T-helper 17 cell (primary cell): ENCODE results near the gene GJA4. TPM values are rescaled to one million over a fixed set of nuclear protein-coding genes. Genes with fewer than 3 reads are reported as not detected.
A peak's percentile ranks its signal among the peaks of the same experiment; 100 is the strongest.
"Not testable (repeated sequence)": the region's sequence is repeated elsewhere in the genome, so short reads cannot be mapped to it uniquely, and the experiment has no call there.

ENCODE experiments used
- ATAC-seq: fragments of 150-1000 bp; cut with Tn5 transposase; 2 replicates; pipeline ENCODE4 v1.10.0; 2021; ENCODE audit warnings: mild to moderate bottlenecking, moderate library complexity
- DNase-seq, 3 donors: peaks; one replicate each; pipeline versions ENCODE4 v3.0.0 to v3.0.0-alpha.2; 2020 to 2021
- H3K9me3 ChIP-seq: one replicate; pipeline ENCODE4 v1.7.0; 2013; ENCODE audit warnings: low read length, mild to moderate bottlenecking; ENCODE audit not compliant: control insufficient read depth, poor library complexity, severe bottlenecking
- H3K27ac Mint-ChIP-seq: one replicate; pipeline ENCODE4 v1.8.0; 2022; ENCODE audit warnings: mild to moderate bottlenecking, moderate library complexity, mixed read lengths
- H3K27me3 Mint-ChIP-seq: one replicate; pipeline ENCODE4 v1.8.0; 2022; ENCODE audit warnings: mixed read lengths
- H3K36me3 Mint-ChIP-seq: one replicate; pipeline ENCODE4 v1.8.0; 2022; ENCODE audit warnings: low read depth, mixed read lengths
- H3K4me1 Mint-ChIP-seq: one replicate; pipeline ENCODE4 v1.8.0; 2022; ENCODE audit warnings: mild to moderate bottlenecking, mixed read lengths
- H3K4me3 Mint-ChIP-seq: one replicate; pipeline ENCODE4 v1.8.0; 2022; ENCODE audit warnings: mild to moderate bottlenecking, moderate library complexity, mixed read lengths
- total RNA-seq, 4 donors: library from RNA in 2 of 4; stranded (reverse) in 2 of 4; gene quantifications; one replicate each; pipeline ENCODE4 v1.2.3 and lab custom pipeline; 2022 to 2026

Gene GJA4
- total RNA-seq, 2 donors from 2014 or later = 0.55 TPM; not detected in 1

- Mint-ChIP-seq H3K4me1 (peaks cover 2% of the 10 kb centered on the region), H3K27me3 (no peaks in the 10 kb centered on the region)
Measured at GRCh38 chr1:34816778-34817177, 24.0 kb downstream of the GJA4 start.

GRCh38 chr1:34818862-34819261, 26.1 kb downstream of the GJA4 start:
- H3K9me3 ChIP-seq, H3K27me3 Mint-ChIP-seq, DNase-seq, H3K4me3 Mint-ChIP-seq, H3K27ac Mint-ChIP-seq, H3K4me1 Mint-ChIP-seq, ATAC-seq, H3K36me3 Mint-ChIP-seq: not testable (repeated sequence)

More at GRCh38 chr1:34816778-34817177, 24.0 kb downstream of the GJA4 start:
- H3K9me3 ChIP-seq = no peaks in the 10 kb centered on the region
- DNase-seq (no peak), ATAC-seq (no peak)
- no peak overlapping the region for H3K4me3 Mint-ChIP-seq
- peaks cover 3% of the 10 kb centered on the region for H3K36me3 Mint-ChIP-seq
- no peak overlapping the region for H3K27ac Mint-ChIP-seq

- Mint-ChIP-seq H3K27me3 (no peaks in the 10 kb centered on the region), H3K4me3 (no peak overlapping the region), H3K36me3 (no peaks in the 10 kb centered on the region), H3K27ac (no peak overlapping the region), H3K4me1 (peaks cover 2% of the 10 kb centered on the region)
- DNase-seq (no peak), ATAC-seq (no peak)
- H3K9me3 ChIP-seq = no peaks in the 10 kb centered on the region
Measured at GRCh38 chr1:34822202-34822601, 29.4 kb downstream of the GJA4 start.

- no peaks in the 10 kb centered on the region for H3K27me3 Mint-ChIP-seq
- DNase-seq (no peak), ATAC-seq (no peak)
- H3K36me3 Mint-ChIP-seq = no peaks in the 10 kb centered on the region
- no peaks in the 10 kb centered on the region for H3K9me3 ChIP-seq
- no peak overlapping the region for H3K4me3 Mint-ChIP-seq
- H3K27ac Mint-ChIP-seq = no peak overlapping the region
- H3K4me1 Mint-ChIP-seq = peaks cover 8% of the 10 kb centered on the region
Measured at GRCh38 chr1:34824817-34825454, 32.1 kb downstream of the GJA4 start.

DNA sequence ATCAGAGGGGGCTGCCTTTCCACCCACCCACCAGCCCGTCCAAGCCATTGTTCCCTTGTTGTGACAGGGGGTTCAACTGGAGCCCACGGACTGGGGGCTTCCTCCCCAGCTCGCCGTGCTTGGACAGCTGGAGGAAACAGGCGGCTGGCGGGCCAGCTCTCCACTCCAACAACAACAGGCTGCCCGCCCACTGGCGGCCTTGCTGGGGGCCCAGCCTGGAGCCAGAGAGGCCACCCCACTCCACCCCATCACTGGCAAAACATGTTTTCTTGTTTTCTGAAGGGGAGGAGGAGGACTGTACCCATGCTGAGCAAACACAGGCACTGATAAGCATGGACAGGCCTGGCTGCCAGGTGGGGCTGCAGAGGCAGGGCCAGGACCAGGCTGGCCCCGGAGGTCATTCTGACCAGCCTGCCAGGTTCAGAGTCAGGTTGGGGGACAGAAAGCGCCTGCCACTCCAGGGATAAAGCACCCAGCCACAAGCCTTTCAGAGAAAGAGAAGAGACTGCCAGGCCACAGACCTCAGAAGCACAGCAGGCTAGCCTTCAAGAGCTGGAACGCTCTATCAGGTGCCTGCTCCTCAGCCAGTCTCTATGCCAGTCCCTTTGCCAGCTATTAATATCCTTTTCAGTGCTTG, 32.8 kb downstream of the GJA4 start:
- ATAC-seq (no peak), DNase-seq (no peak)
- Mint-ChIP-seq H3K36me3 (no peaks in the 10 kb centered on the region), H3K27me3 (no peaks in the 10 kb centered on the region), H3K4me1 (peaks cover 8% of the 10 kb centered on the region), H3K4me3 (no peak overlapping the region), H3K27ac (no peak overlapping the region)
- H3K9me3 ChIP-seq = no peaks in the 10 kb centered on the region

DNA sequence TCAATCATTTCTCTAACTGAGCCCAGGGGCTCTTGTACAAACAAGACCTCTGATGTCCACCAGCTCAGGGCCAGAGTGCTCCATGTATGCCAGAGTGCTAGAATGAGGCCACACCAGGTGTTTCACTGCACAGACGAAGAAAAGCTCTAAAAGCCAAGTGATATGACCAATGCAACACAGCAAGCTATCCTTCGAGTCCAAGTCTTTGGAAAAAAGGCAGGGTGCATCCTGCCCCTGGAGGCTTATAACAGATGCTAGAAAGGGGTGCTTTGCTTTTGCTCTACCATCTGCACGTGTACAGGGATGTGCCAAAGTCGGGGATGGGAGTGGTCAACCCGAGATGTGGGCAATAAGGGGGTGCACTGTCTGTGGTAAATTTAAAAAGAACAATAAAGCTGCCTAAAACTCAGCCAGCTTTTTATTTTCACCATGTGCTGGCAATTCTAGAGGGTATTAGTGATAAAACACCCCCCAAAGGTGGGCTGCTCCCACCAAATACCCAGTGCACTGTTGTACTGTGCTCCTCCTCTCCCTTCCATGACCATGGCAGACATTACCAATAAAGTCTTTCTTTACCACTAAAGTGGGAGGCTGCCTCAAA, 34.6 kb downstream of the GJA4 start:
- Mint-ChIP-seq H3K36me3 (peaks cover 1% of the 10 kb centered on the region), H3K27ac (no peak overlapping the region), H3K4me3 (no peak overlapping the region), H3K27me3 (no peaks in the 10 kb centered on the region), H3K4me1 (peaks cover 9% of the 10 kb centered on the region)
- no peak for DNase-seq
- H3K9me3 ChIP-seq = no peaks in the 10 kb centered on the region
- no peak for ATAC-seq

DNA sequence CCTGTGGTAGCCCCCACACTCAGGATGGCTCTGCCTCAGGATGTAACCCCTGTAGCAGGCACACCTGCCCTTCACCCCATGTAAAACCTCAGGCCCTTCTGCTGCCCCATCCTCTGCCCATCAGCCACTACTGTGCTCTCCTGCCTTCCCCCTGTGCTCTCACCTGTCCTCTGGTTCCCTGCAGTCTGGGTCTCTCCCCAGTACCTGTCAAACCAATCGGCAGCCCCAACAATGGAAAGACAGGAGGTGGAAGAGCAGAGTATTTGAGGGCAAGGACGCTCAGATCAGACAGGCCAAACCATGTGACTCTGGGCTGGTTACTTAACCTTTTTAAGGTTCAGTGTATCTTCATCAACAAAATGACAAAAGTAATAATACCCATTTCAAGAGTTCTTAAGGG, 35.8 kb downstream of the GJA4 start:
- no peak overlapping the region for H3K4me3 Mint-ChIP-seq
- DNase-seq (no peak), ATAC-seq (no peak)
- peaks cover 5% of the 10 kb centered on the region for H3K36me3 Mint-ChIP-seq
- peaks cover 14% of the 10 kb centered on the region for H3K4me1 Mint-ChIP-seq
- no peaks in the 10 kb centered on the region for H3K27me3 Mint-ChIP-seq
- H3K27ac Mint-ChIP-seq = no peak overlapping the region
- H3K9me3 ChIP-seq = no peaks in the 10 kb centered on the region

GRCh38 chr1:34829250-34829649, 36.5 kb downstream of the GJA4 start:
- Mint-ChIP-seq H3K36me3 (peaks cover 5% of the 10 kb centered on the region), H3K27me3 (no peaks in the 10 kb centered on the region), H3K4me1 (peaks cover 14% of the 10 kb centered on the region), H3K27ac (peak overlapping the region; percentile 63), H3K4me3 (no peak overlapping the region)
- DNase-seq (no peak), ATAC-seq (no peak)
- no peaks in the 10 kb centered on the region for H3K9me3 ChIP-seq

DNA sequence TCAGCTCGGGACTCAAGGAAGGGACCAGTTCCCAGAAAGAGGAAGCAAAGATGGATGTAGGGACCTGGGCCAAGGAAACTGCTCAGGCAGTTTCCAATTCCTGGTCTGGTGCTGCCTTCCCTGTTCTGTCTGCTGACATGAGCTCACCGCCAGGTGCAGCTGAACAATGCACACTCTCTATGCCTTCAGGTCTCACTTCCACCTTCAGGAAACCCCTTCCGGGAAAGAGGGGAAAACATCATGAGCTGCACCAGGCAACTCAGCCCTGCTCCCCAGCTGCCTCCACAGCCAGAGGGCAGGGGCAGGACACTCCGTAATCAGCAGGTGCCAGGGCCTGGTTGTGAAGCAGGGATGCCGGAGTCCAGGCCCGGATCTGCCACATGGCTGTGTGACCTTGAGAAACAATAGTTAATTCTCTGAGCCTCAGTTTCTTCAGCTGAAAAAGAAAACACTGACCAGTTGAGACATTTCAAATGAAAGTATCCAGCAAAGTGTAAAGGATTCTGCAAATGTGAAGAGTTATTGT, 39.0 kb downstream of the GJA4 start:
- H3K9me3 ChIP-seq = no peaks in the 10 kb centered on the region
- Mint-ChIP-seq H3K27ac (no peak overlapping the region), H3K4me1 (peaks cover 16% of the 10 kb centered on the region), H3K36me3 (peaks cover 5% of the 10 kb centered on the region), H3K27me3 (no peaks in the 10 kb centered on the region), H3K4me3 (no peak overlapping the region)
- DNase-seq = no peak
- no peak for ATAC-seq

DNA sequence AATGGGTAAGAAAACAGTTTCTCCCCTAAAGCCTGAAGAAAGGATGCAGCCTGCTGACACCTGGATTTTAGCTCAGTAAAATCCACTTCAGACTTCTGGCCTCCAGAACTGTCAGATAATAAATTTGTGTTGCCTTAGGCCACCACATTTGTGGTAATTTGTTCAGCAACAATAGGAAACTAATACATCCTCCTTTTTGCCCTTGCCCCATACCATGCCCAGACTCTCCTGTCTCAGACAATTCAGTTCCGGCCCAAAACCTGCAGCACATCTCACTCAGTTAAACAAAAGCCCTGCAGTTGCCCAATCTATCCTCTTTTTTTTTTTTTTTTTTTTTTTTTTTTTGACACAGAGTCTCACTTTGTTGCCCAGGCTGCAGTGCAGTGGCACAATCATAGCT, 40.9 kb downstream of the GJA4 start:
- DNase-seq (no peak), ATAC-seq (no peak)
- no peaks in the 10 kb centered on the region for H3K27me3 Mint-ChIP-seq
- H3K4me3 Mint-ChIP-seq = no peak overlapping the region
- H3K36me3 Mint-ChIP-seq = peaks cover 5% of the 10 kb centered on the region
- H3K27ac Mint-ChIP-seq = no peak overlapping the region
- peaks cover 11% of the 10 kb centered on the region for H3K4me1 Mint-ChIP-seq
- H3K9me3 ChIP-seq = no peaks in the 10 kb centered on the region

DNA sequence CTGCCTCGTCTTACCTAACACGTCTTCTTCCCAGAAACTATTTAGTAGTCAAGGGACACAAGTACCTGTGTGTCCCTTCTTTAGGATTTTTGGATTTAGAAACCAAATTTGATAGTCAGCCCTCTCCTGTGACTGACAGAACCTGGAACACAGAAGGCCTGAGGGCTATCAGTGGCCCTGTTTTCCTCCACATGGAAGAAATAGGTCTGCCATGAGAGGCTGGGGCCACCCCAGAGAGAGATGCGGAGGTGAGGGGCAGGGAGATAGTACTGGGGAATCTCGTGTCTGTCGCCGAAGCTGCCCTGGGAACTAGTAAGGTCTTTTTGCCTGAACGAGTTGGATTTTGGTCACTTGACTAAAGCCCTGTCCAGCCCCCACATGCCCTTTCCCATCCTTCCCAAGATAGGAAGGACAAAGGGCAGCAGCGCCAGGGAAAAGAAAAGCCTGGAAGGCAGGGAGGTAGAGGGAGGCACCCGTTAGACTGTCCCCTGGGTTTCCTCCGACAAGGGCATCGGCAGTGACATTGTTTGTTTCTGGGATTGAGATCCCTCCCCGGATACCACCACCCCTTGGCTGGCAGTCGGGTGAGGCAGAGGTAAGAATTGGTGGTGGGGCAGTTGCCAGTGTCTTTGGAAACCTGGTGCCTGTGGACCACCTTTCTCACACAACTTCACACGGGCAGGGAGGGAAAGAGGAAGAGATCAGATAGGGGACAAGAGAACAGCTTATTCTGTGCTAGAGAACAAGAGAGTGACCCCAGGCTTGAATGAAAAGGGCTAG, 46.9 kb downstream of the GJA4 start:
- no peaks in the 10 kb centered on the region for H3K9me3 ChIP-seq
- Mint-ChIP-seq H3K4me1 (peaks cover 21% of the 10 kb centered on the region), H3K36me3 (no peaks in the 10 kb centered on the region), H3K27ac (no peak overlapping the region), H3K27me3 (no peaks in the 10 kb centered on the region), H3K4me3 (no peak overlapping the region)
- DNase-seq = no peak
- no peak for ATAC-seq

DNA sequence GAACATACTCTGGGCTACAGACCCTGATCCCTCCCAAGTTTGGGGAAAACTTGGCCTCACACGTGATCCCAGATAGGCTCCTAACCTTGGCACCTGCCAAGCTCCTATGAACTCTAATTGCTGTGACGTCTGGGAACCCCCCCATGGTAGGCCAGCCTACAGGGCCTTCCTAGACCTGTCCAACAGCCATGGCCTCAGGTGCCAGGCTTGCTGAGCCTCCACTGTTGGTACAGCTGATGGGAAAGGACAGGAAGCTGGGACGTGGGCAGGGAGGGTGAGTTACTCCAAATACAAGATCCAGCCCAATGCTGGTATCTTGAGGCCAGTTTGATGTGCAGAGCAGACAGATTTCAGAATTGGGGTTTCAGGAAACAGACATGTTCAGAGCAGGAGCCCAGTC, 47.6 kb downstream of the GJA4 start:
- H3K36me3 Mint-ChIP-seq = no peaks in the 10 kb centered on the region
- H3K27me3 Mint-ChIP-seq = no peaks in the 10 kb centered on the region

GRCh38 chr1:34842073-34842472, 49.3 kb downstream of the GJA4 start:
- DNase-seq (no peak), ATAC-seq (no peak)
- no peaks in the 10 kb centered on the region for H3K36me3 Mint-ChIP-seq
- no peaks in the 10 kb centered on the region for H3K27me3 Mint-ChIP-seq
- H3K4me3 Mint-ChIP-seq = no peak overlapping the region
- no peak overlapping the region for H3K27ac Mint-ChIP-seq
- no peaks in the 10 kb centered on the region for H3K9me3 ChIP-seq
- H3K4me1 Mint-ChIP-seq = peaks cover 21% of the 10 kb centered on the region

More for the DNA sequence above, 47.6 kb downstream of the GJA4 start:
- Mint-ChIP-seq H3K27ac (peak overlapping the region; percentile 24), H3K4me1 (peaks cover 20% of the 10 kb centered on the region), H3K4me3 (no peak overlapping the region)
- DNase-seq (no peak), ATAC-seq (no peak)
- H3K9me3 ChIP-seq = no peaks in the 10 kb centered on the region
